Hepatocyte (in vitro differentiated cells): ENCODE data around the gene RUNDC3A.

Experiments
- CTCF ChIP-seq: fragments of 200-600 bp; sonication (generic); IDR thresholded peaks from 2 replicates; pipeline ENCODE4 v1.5.1; 2016; ENCODE audit warnings: antibody characterized with exemption, mild to moderate bottlenecking; ENCODE audit not compliant: poor library complexity
- EZH2 ChIP-seq: fragments of 200-600 bp; sonication (generic); IDR thresholded peaks from 2 replicates; pipeline ENCODE4 v1.6.1; 2016; ENCODE audit warnings: antibody characterized with exemption, mild to moderate bottlenecking, borderline replicate concordance
- EZH2phosphoT487 ChIP-seq: fragments of 200-600 bp; sonication (generic); IDR thresholded peaks from one replicate; pipeline ENCODE4 v1.6.1; 2018; ENCODE audit warnings: antibody characterized with exemption, mild to moderate bottlenecking, low read depth, moderate library complexity; ENCODE audit not compliant: unreplicated experiment, severe bottlenecking

GRCh38 chr17:44314524-44314868, 6.1 kb downstream of the RUNDC3A start:
- no peak for TF ChIP-seq EZH2
- TF ChIP-seq CTCF = no peak
- TF ChIP-seq EZH2phosphoT487 = no peak
